SH-SY5Y (cell line): Measurements from ENCODE around the gene CCR7.

Experiments
- GATA2 ChIP-seq: IDR thresholded peaks from 2 replicates; pipeline ENCODE4 v1.6.1; 2011; ENCODE audit warnings: mild to moderate bottlenecking, low read depth, low read length
- GATA3 ChIP-seq: IDR thresholded peaks from 2 replicates; pipeline ENCODE4 v1.6.1; 2011; ENCODE audit warnings: low read depth, mild to moderate bottlenecking, low read length, moderate library complexity

DNA sequence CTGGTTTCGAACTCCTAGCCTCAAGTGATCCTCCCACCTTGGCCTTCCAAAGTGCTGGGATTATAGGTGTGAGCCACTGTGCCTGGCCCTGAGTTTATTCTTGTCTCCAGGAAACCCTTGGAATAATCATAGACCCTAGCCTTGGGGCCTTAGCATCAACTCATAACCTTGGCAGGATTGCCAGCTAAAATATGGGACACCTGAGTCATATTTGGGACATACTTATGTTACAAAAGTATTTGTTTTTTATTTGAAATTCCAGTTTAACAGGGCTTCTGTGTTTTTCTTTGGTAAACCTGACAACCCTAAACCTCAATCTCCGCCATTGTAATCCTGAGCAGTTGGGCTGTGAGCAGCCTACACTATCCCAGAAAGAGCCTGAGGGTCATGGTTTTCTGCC, 35.3 kb downstream of the CCR7 start:
- TF ChIP-seq GATA2 (no peak), GATA3 (no peak)
